HCT116 (cell line): Measurements from ENCODE around the gene IL1RAPL1.

Experiments
- CBX3 ChIP-seq: IDR thresholded peaks from 2 replicates; pipeline ENCODE4 v1.6.1; 2012; ENCODE audit warnings: low read depth
- CEBPB ChIP-seq: IDR thresholded peaks from 2 replicates; pipeline ENCODE4 v1.6.1; 2012; ENCODE audit warnings: low read depth
- CTCF ChIP-seq, 3 experiments: fragments of 200-600 bp in 1 of 3; sonication (generic) in 1 of 3; IDR thresholded peaks in 2 of 3; conservative IDR thresholded peaks in 1 of 3; 2 replicates each; pipeline ENCODE4 v1.5.1; 2012 to 2017; ENCODE audit warnings: low read depth in 2 of 3, low read length in 2 of 3, antibody characterized with exemption in 1 of 3, borderline replicate concordance in 1 of 3, control low read depth in 1 of 3, mild to moderate bottlenecking in 1 of 3, mixed read lengths in 1 of 3, mixed run types in 1 of 3, moderate library complexity in 1 of 3; ENCODE audit not compliant: insufficient read depth in 1 of 3
- EZH2phosphoT487 ChIP-seq: fragments of 200-600 bp; IDR thresholded peaks from 2 replicates; pipeline ENCODE4 v1.6.1; 2018; ENCODE audit warnings: antibody characterized with exemption, borderline replicate concordance
- FOSL1 ChIP-seq: IDR thresholded peaks from 2 replicates; pipeline ENCODE4 v1.6.1; 2012; ENCODE audit warnings: low read depth
- JUND ChIP-seq: IDR thresholded peaks from 2 replicates; pipeline ENCODE4 v1.6.1; 2012
- POLR2A ChIP-seq: IDR thresholded peaks from 2 replicates; pipeline ENCODE4 v1.7.0; 2011; ENCODE audit warnings: borderline replicate concordance; ENCODE audit not compliant: insufficient read depth, insufficient read length; ENCODE audit errors: extremely low read depth
- POLR2AphosphoS5 ChIP-seq: IDR thresholded peaks from 2 replicates; pipeline ENCODE4 v1.6.1; 2011; ENCODE audit warnings: mild to moderate bottlenecking, low read depth, low read length, moderate library complexity
- RAD21 ChIP-seq: IDR thresholded peaks from 2 replicates; pipeline ENCODE4 v1.6.1; 2012; ENCODE audit warnings: low read depth, mild to moderate bottlenecking
- SIN3A ChIP-seq: IDR thresholded peaks from 2 replicates; pipeline ENCODE4 v1.6.1; 2012; ENCODE audit warnings: low read depth
- TCF7L2 ChIP-seq: IDR thresholded peaks from 2 replicates; pipeline ENCODE4 v1.7.0; 2011; ENCODE audit warnings: borderline replicate concordance, inconsistent platforms; ENCODE audit not compliant: insufficient read depth, insufficient read length; ENCODE audit errors: extremely low read depth
- YY1 ChIP-seq: IDR thresholded peaks from 2 replicates; pipeline ENCODE4 v1.6.1; 2011; ENCODE audit warnings: low read length, low read depth, moderate library complexity, mild to moderate bottlenecking; ENCODE audit not compliant: insufficient replicate concordance; ENCODE audit errors: extremely low read depth
- ZNF274 ChIP-seq: fragments of 200-500 bp; sonication (Bioruptor generic); IDR thresholded peaks from 2 replicates; pipeline ENCODE4 v1.6.1; 2014; ENCODE audit warnings: mild to moderate bottlenecking, low read depth, low read length, inconsistent platforms

- no peak for TF ChIP-seq EZH2phosphoT487
- no peak for TF ChIP-seq SIN3A
- TF ChIP-seq CTCF (IDR thresholded peaks at IDR 0.05 in 2 of 3, conservative IDR thresholded peaks at IDR 0.05 in 1 of 3; ENCODE audit: borderline replicate concordance in 1 of 3, insufficient read depth in 1 of 3, low read depth in 2 of 3, low read length in 2 of 3) = no peak
- no peak for TF ChIP-seq TCF7L2
- no peak for TF ChIP-seq ZNF274
- no peak for TF ChIP-seq POLR2AphosphoS5
- no peak for TF ChIP-seq YY1
- no peak for TF ChIP-seq CBX3
- no peak for TF ChIP-seq RAD21
- TF ChIP-seq FOSL1 = no peak
- no peak for TF ChIP-seq JUND
- TF ChIP-seq POLR2A = no peak
- no peak for TF ChIP-seq CEBPB
Measured at GRCh38 chrX:29187264-29187663, 600.0 kb downstream of the IL1RAPL1 start.
